Loucy (cell line): ENCODE results near the gene RBM18.

Experiments used
- CTCF ChIP-seq: fragments of 200-600 bp; sonication (generic); conservative IDR thresholded peaks from 2 replicates; pipeline ENCODE4 v1.5.1; 2014; ENCODE audit warnings: mild to moderate bottlenecking, antibody characterized with exemption, low read length
- EZH2phosphoT487 ChIP-seq: fragments of 200-600 bp; IDR thresholded peaks from 2 replicates; pipeline ENCODE4 v1.6.1; 2018; ENCODE audit warnings: antibody characterized with exemption, mild to moderate bottlenecking, moderate library complexity, borderline replicate concordance

- no peak for TF ChIP-seq CTCF
- no peak for TF ChIP-seq EZH2phosphoT487
Observed at GRCh38 chr9:122251351-122251750, 13.3 kb downstream of the RBM18 start.
